Epithelial cell of proximal tubule (primary cell): ENCODE results near the gene PODN. TPM values are rescaled to one million over a fixed set of nuclear protein-coding genes. Genes with fewer than 3 reads are reported as not detected.

Source experiments
- DNase-seq: peaks from one replicate; pipeline ENCODE4 v3.0.0-alpha.2; 2011; ENCODE audit warnings: low read depth
- H3K4me3 ChIP-seq: 2 replicates; pipeline ENCODE4 v1.5.1; 2011; ENCODE audit warnings: low read depth, mild to moderate bottlenecking, low read length
- CTCF ChIP-seq: conservative IDR thresholded peaks from 2 replicates; pipeline ENCODE4 v1.5.1; 2012; ENCODE audit warnings: low read depth, mild to moderate bottlenecking, low read length
- total RNA-seq: library from RNA; depleted of rRNA; stranded (reverse); fragments of >200 nt; gene quantifications from 2 replicates; pipeline ENCODE4 v1.2.3, GENCODE V29; 2015

The PODN gene
- total RNA-seq, 1 donor from 2014 or later, result 0.06 TPM

DNA sequence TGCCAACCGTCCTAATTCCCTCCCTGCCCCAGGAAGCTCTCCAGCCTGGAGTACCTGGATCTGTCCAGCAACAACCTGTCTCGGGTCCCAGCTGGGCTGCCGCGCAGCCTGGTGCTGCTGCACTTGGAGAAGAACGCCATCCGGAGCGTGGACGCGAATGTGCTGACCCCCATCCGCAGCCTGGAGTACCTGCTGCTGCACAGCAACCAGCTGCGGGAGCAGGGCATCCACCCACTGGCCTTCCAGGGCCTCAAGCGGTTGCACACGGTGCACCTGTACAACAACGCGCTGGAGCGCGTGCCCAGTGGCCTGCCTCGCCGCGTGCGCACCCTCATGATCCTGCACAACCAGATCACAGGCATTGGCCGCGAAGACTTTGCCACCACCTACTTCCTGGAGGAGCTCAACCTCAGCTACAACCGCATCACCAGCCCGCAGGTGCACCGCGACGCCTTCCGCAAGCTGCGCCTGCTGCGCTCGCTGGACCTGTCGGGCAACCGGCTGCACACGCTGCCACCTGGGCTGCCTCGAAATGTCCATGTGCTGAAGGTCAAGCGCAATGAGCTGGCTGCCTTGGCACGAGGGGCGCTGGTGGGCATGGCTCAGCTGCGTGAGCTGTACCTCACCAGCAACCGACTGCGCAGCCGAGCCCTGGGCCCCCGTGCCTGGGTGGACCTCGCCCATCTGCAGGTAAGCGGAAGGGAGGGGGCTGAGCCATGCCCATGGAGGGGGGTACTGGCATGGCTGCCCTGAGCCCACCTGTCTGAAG lies 16.5 kb downstream of the PODN start:
- no peak overlapping the region for H3K4me3 ChIP-seq
- no peak for TF ChIP-seq CTCF

DNA sequence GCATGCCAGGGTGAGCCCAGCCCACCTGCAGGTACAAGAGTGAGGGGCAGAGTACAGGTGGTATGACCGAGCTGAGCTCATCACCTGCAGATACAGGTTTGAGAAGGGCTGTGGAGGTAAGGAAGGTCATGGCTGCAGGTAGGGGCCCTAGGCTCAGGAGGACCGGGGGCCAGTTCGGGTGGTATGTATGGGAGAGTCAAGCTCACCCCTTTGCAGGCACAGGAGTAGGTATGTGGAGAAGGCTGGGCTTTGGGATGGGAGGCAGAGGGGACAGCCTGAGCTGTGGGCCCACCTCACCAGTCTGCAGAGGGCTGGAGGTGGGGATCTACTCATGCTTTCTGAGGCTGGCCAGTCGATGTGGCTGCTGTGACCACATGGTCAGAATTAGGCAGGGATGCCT lies 17.2 kb downstream of the PODN start:
- no peak for TF ChIP-seq CTCF
- H3K4me3 ChIP-seq, result no peak overlapping the region
- DNase-seq, result no peak

More for the DNA sequence above, 16.5 kb downstream of the PODN start:
- DNase-seq, result no peak

- no peak for TF ChIP-seq CTCF
Measured at GRCh38 chr1:53080041-53080440, 18.0 kb downstream of the PODN start.

DNA sequence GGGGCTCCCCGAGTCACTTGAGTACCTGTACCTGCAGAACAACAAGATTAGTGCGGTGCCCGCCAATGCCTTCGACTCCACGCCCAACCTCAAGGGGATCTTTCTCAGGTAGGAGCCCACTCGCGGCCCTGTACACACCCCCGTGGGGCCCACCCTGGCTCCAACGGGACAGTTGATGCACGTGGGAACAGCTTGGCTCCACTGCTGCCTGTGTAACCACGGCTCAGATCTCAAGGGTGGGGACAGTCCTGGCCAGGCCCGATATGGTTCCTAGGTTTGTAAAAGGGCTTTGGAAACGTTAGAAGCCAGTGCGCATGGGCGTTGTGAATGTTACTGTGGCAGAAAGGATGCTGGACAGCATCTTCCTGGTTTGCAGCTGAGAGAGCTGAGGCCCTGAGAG lies 18.8 kb downstream of the PODN start:
- TF ChIP-seq CTCF, result no peak
- H3K4me3 ChIP-seq, result no peak overlapping the region
- DNase-seq, result no peak

More at GRCh38 chr1:53080041-53080440, 18.0 kb downstream of the PODN start:
- no peak for DNase-seq
- H3K4me3 ChIP-seq, result no peak overlapping the region

DNA sequence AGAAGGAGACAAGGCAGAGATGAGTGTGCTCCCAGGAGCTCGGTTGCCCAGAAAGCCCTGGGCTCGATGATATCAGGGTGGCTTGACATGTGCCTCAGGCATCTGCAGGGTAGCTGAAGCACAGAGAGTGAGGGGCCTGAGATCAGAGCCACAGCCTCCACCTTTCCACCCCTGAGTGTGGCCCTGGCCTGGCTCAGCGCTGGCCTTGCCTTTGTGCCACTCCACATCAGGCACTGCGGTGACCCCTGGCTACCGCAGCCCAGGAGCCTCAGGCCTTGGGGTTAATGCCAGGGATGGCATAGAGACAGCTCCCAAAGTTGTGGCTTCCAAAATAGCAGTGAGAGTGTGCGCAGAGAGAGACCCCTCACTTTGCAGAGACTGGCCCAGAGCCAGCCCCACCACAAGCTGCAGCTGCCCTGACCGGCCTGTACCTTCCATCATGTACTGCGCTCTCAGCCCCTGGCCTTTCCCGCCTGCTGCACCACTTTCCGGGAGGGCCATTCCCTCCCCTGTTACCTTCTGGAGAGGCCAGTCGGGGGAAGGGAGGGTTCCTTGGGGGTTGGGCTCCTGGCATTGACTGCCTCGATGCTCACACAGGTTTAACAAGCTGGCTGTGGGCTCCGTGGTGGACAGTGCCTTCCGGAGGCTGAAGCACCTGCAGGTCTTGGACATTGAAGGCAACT lies 19.5 kb downstream of the PODN start:
- DNase-seq, result no peak
- no peak for TF ChIP-seq CTCF

DNA sequence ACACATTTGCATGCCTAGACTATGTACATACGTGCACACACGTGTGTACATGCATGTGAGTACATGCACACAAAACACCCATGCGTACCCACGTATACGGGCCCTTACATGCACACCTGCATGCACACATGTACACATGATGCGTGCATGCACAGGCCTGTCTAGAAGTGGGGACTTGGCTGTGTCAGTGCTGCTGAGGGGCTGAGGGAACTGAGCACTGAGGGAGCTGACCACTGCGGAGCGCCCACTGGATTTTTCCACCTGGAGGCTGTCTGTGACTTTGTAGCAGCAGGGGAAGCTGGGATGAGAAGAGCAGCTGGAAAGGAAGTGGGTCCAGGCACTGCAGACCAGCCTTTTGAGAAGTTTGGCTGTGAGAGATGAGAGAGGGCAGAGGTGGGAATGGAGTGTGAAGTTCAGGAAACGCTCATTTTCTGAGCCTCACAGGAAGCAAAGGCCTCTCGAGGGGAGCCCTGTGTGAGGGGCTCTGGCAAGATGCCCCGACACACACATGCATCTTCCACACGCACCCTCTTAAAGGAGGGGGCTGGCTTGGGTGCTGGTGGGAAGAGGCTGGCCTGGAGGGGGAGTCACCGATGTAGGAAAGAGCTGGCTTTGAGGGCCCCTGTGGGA lies 20.9 kb downstream of the PODN start:
- TF ChIP-seq CTCF, result no peak
- no peak overlapping the region for H3K4me3 ChIP-seq
- no peak for DNase-seq

More for the DNA sequence above, 19.5 kb downstream of the PODN start:
- H3K4me3 ChIP-seq, result no peak overlapping the region
